Keratinocyte (primary cell): Measurements from ENCODE around the gene ACOXL. TPM values are rescaled to one million over a fixed set of nuclear protein-coding genes. Genes with fewer than 3 reads are reported as not detected.

ENCODE experiments used
- DNase-seq: peaks from one replicate; pipeline ENCODE4 v3.0.0-alpha.2; 2011; ENCODE audit warnings: low read depth, missing footprints, low spot score
- FAIRE-seq: peaks from 2 replicates; lab custom pipeline; 2011; peaks lifted over from hg19 to GRCh38; lab: Jason Lieb, UNC
- H2AFZ ChIP-seq: 2 replicates; pipeline ENCODE4 v1.6.0; 2012; ENCODE audit warnings: low read length, control low read depth, inconsistent platforms; ENCODE audit not compliant: control insufficient read depth
- H3K27ac ChIP-seq: 2 replicates; pipeline ENCODE4 v1.5.1; 2011; ENCODE audit warnings: low read length; ENCODE audit not compliant: control insufficient read depth, insufficient read depth
- H3K27me3 ChIP-seq: 3 replicates; pipeline ENCODE4 v1.6.0; 2011; ENCODE audit warnings: low read length; ENCODE audit not compliant: control insufficient read depth, insufficient read depth; ENCODE audit errors: extremely low read depth
- H3K36me3 ChIP-seq, 2 experiments: 2 replicates in 1 of 2; 3 replicates in 1 of 2; pipeline ENCODE4 v1.5.1; 2011; ENCODE audit warnings: low read length in 2 of 2, mild to moderate bottlenecking in 1 of 2; ENCODE audit not compliant: control insufficient read depth in 2 of 2, insufficient read depth in 2 of 2; ENCODE audit errors: extremely low read depth in 1 of 2
- H3K4me1 ChIP-seq: 3 replicates; pipeline ENCODE4 v1.5.1; 2011; ENCODE audit warnings: low read length; ENCODE audit not compliant: control insufficient read depth, insufficient read depth; ENCODE audit errors: extremely low read depth
- H3K4me2 ChIP-seq: 3 replicates; pipeline ENCODE4 v1.6.0; 2011; ENCODE audit warnings: low read depth, low read length; ENCODE audit not compliant: control insufficient read depth, insufficient read depth; ENCODE audit errors: extremely low read depth
- H3K4me3 ChIP-seq, 3 experiments: fragments of 200-600 bp in 1 of 3; sonication (generic) in 1 of 3; 2 replicates in 2 of 3; 3 replicates in 1 of 3; pipeline ENCODE4 v1.5.1; 2011 to 2016; ENCODE audit warnings: low read length in 3 of 3, mild to moderate bottlenecking in 3 of 3, control low read depth in 2 of 3, inconsistent platforms in 1 of 3, low read depth in 1 of 3, mixed read lengths in 1 of 3, mixed run types in 1 of 3, moderate library complexity in 1 of 3; ENCODE audit not compliant: control insufficient read depth in 2 of 3, insufficient read depth in 2 of 3; ENCODE audit errors: extremely low read depth in 1 of 3
- H3K79me2 ChIP-seq: 2 replicates; pipeline ENCODE4 v1.6.0; 2012; ENCODE audit warnings: low read length; ENCODE audit not compliant: control insufficient read depth, insufficient read depth
- H3K9ac ChIP-seq: 3 replicates; pipeline ENCODE4 v1.6.0; 2011; ENCODE audit warnings: low read length; ENCODE audit not compliant: control insufficient read depth, insufficient read depth; ENCODE audit errors: extremely low read depth
- H3K9me1 ChIP-seq: 3 replicates; pipeline ENCODE4 v1.6.0; 2011; ENCODE audit warnings: low read length; ENCODE audit not compliant: control insufficient read depth, insufficient read depth; ENCODE audit errors: extremely low read depth
- H3K9me3 ChIP-seq: 2 replicates; pipeline ENCODE4 v1.5.1; 2012; ENCODE audit warnings: low read depth, low read length; ENCODE audit not compliant: control insufficient read depth
- H4K20me1 ChIP-seq: 3 replicates; pipeline ENCODE4 v1.6.0; 2011; ENCODE audit warnings: low read length; ENCODE audit not compliant: control insufficient read depth, insufficient read depth; ENCODE audit errors: extremely low read depth
- EZH2 ChIP-seq: IDR thresholded peaks from one replicate; pipeline ENCODE4 v1.6.1; 2012; ENCODE audit warnings: inconsistent platforms, mild to moderate bottlenecking, low read length, moderate library complexity
- dilution Hi-C: fragments of 300-500 bp; cut with MboI; formaldehyde crosslinking; loops from one replicate; pipeline ENCODE4 v1.7.0; 2020; ENCODE audit warnings: low sequenced_read_pairs; ENCODE audit not compliant: extremely low pct_ligation_motif_present
- polyA plus RNA-seq, 5 experiments: library from polyadenylated mRNA; depleted of rRNA in 3 of 5; stranded (reverse) in 3 of 5; stranded (forward) in 1 of 5; unstranded in 1 of 5; fragments of >200 nt; gene quantifications; 1 replicate in 1 of 5; 2 replicates in 3 of 5; 3 replicates in 1 of 5; pipeline versions ENCODE4 v1.2.1 to v1.2.3, GENCODE V29; 2011 to 2012; ENCODE audit warnings: missing spikeins in 2 of 5, low read depth in 1 of 5, low replicate concordance in 1 of 5
- TF ChIP-seq, protein P1 (sequence below), 3 experiments: IDR thresholded peaks in 1 of 3; conservative IDR thresholded peaks in 1 of 3; optimal IDR thresholded peaks in 1 of 3; 2 replicates in 2 of 3; 3 replicates in 1 of 3; pipeline versions ENCODE3 to v1.5.1; 2011; ENCODE audit warnings: low read length in 3 of 3, mild to moderate bottlenecking in 3 of 3, moderate library complexity in 2 of 3, control low read depth in 1 of 3, inconsistent platforms in 1 of 3; ENCODE audit not compliant: insufficient read depth in 2 of 3; ENCODE audit errors: extremely low read depth in 1 of 3

Gene ACOXL
- polyA plus RNA-seq, 1 donor (not counting 4 experiments of a cell fraction or from before 2014, with no cell fraction given): 0.04 TPM

DNA sequence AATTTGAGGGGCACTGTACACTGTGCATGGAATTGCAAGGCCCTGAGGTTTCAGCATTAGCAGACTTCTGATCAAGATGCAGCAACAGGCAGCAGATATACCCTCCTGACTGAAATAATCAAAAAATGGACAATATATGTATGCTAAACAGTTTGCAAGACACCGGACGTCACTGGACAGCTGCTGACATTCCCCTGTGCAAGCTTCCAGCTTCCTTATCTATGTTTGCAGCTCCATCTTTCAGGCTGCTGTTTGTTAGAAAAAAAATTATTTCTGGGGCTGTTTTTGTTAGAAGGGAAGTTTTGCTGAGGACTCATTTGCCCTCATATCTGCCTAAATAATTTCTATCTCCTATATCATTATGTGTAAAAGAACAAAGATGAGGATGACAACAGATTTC, 208.9 kb downstream of the ACOXL start:
- Histone ChIP-seq H3K27ac (no peak overlapping the region), H3K27me3 (peaks cover 8% of the 10 kb centered on the region), H3K9me3 (no peaks in the 10 kb centered on the region), H3K4me2 (no peak overlapping the region), H3K4me1 (no peaks in the 10 kb centered on the region), H3K9me1 (no peaks in the 10 kb centered on the region), H3K79me2 (no peaks in the 10 kb centered on the region), H3K36me3 (no peaks in the 10 kb centered on the region), H3K9ac (no peak overlapping the region), H4K20me1 (no peaks in the 10 kb centered on the region), H3K4me3 (no peak overlapping the region), H2AFZ (no peak overlapping the region)
- TF ChIP-seq EZH2: no peak
- TF ChIP-seq, protein P1, sequence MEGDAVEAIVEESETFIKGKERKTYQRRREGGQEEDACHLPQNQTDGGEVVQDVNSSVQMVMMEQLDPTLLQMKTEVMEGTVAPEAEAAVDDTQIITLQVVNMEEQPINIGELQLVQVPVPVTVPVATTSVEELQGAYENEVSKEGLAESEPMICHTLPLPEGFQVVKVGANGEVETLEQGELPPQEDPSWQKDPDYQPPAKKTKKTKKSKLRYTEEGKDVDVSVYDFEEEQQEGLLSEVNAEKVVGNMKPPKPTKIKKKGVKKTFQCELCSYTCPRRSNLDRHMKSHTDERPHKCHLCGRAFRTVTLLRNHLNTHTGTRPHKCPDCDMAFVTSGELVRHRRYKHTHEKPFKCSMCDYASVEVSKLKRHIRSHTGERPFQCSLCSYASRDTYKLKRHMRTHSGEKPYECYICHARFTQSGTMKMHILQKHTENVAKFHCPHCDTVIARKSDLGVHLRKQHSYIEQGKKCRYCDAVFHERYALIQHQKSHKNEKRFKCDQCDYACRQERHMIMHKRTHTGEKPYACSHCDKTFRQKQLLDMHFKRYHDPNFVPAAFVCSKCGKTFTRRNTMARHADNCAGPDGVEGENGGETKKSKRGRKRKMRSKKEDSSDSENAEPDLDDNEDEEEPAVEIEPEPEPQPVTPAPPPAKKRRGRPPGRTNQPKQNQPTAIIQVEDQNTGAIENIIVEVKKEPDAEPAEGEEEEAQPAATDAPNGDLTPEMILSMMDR (optimal IDR thresholded peaks at IDR 0.05 in 1 of 3, IDR thresholded peaks at IDR 0.05 in 1 of 3, conservative IDR thresholded peaks at IDR 0.05 in 1 of 3; ENCODE audit: extremely low read depth in 1 of 3, insufficient read depth in 2 of 3, low read length in 3 of 3): no peak
- no peak for DNase-seq
- dilution Hi-C loops: no loop called here
- no peak for FAIRE-seq

DNA sequence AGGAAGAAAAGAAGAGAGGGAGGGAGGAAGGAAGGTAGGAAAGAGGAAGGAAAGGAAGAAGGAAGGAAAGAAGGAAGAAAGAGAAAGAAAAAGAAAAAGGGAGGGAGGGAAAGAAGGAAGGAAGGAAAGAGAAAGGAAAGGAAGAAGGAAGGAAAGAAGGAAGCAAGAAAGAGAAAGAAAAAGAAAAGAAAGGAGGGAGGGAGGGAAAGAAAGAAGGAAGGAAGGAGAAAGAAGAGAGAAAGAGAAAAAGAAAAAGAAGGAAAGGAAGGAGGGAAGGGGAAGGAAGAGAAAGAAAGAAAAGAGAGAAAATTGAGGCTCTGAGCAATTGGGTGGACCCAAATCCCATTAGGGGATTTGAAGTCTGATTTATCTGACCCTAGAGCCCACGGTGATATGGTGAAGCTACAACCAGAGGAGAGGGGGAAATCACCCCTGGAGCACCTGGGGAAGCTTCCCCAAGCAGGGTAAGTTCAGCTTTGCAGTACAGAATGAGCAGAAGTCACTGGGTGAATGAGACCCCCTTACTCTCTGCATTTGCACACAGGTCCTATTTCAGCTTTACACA, 210.8 kb downstream of the ACOXL start:
- H3K4me3 ChIP-seq: no peak overlapping the region
- H3K9me3 ChIP-seq: no peaks in the 10 kb centered on the region
- H3K36me3 ChIP-seq: no peaks in the 10 kb centered on the region
- FAIRE-seq: no peak
- no peak for TF ChIP-seq EZH2
- TF ChIP-seq, protein P1 (optimal IDR thresholded peaks at IDR 0.05 in 1 of 3, IDR thresholded peaks at IDR 0.05 in 1 of 3, conservative IDR thresholded peaks at IDR 0.05 in 1 of 3; ENCODE audit: extremely low read depth in 1 of 3, insufficient read depth in 2 of 3, low read length in 3 of 3): no peak
- H3K9me1 ChIP-seq: no peaks in the 10 kb centered on the region
- H3K79me2 ChIP-seq: no peaks in the 10 kb centered on the region
- H3K4me1 ChIP-seq: no peaks in the 10 kb centered on the region
- DNase-seq: no peak
- H2AFZ ChIP-seq: no peak overlapping the region
- no peak overlapping the region for H3K27ac ChIP-seq
- dilution Hi-C loops: no loop called here
- no peak overlapping the region for H3K9ac ChIP-seq
- no peak overlapping the region for H3K4me2 ChIP-seq
- H4K20me1 ChIP-seq: no peaks in the 10 kb centered on the region
- peaks cover 6% of the 10 kb centered on the region for H3K27me3 ChIP-seq
